Lower leg skin (tissue), 4 donors: ENCODE measurements around the gene ZNF862. TPM values are rescaled to one million over a fixed set of nuclear protein-coding genes. Genes with fewer than 3 reads are reported as not detected.

Source experiments
- DNase-seq, 2 donors: peaks; one replicate each; pipeline ENCODE4 v3.0.0-alpha.2; 2019; ENCODE audit warnings: low spot score in 2 of 2
- H3K4me3 ChIP-seq: fragments of 200-600 bp; sonication (generic); 2 replicates; pipeline ENCODE4 v1.5.1; 2017; ENCODE audit warnings: mild to moderate bottlenecking, low read depth; ENCODE audit not compliant: poor library complexity, severe bottlenecking
- CTCF ChIP-seq, 3 donors: fragments of 450-650 bp; IDR thresholded peaks; one replicate each; pipeline ENCODE4 v1.5.1; 2016; ENCODE audit warnings: antibody characterized with exemption in 3 of 3, mild to moderate bottlenecking in 3 of 3, moderate library complexity in 2 of 3
- POLR2A ChIP-seq, 2 donors: fragments of 450-650 bp; IDR thresholded peaks; one replicate each; pipeline ENCODE4 v1.6.1; 2016 to 2017; ENCODE audit warnings: antibody characterized with exemption in 2 of 2, mild to moderate bottlenecking in 1 of 2, moderate library complexity in 1 of 2
- WGBS, 2 donors: methylation state at CpG; one replicate each; pipeline ENCODE4 v1.1.5; 2018; 5-methylcytosine and 5-hydroxymethylcytosine counted together
- intact Hi-C: fragments of 100-400 bp; cut with DNase I; formaldehyde crosslinking; loops from one replicate; pipeline ENCODE4 v1.15.0; 2023; ENCODE audit warnings: low total_unique reads
- total RNA-seq, 4 donors: library from RNA; depleted of rRNA; stranded (reverse); fragments of >200 nt; gene quantifications; one replicate each; pipeline ENCODE4 v1.1.0, GENCODE V29; 2016

The ZNF862 gene
- total RNA-seq, 4 donors from 2014 or later: 12.8 to 34.3 (median 22.3) TPM

GRCh38 chr7:149866779-149867447 lies 28.7 kb downstream of the ZNF862 start:
- DNase-seq: peak in 1 of 2 donors; percentile 81
- intact Hi-C loops: no loop called here
- no peak overlapping the region for H3K4me3 ChIP-seq
- 53 to 60% methylated on average over 11 of the region's 11 CpGs for WGBS, 2 donors
- TF ChIP-seq CTCF (IDR thresholded peaks at IDR 0.05): no peak
- no peak for TF ChIP-seq POLR2A (IDR thresholded peaks at IDR 0.05)

GRCh38 chr7:149867762-149868622 lies 29.8 kb downstream of the ZNF862 start:
- H3K4me3 ChIP-seq: no peak overlapping the region
- TF ChIP-seq POLR2A (IDR thresholded peaks at IDR 0.05): no peak
- TF ChIP-seq CTCF (IDR thresholded peaks at IDR 0.05): no peak
- WGBS, 2 donors: 86 to 92% methylated on average over 25 of the region's 25 CpGs
- peak in 1 of 2 donors; percentile 54 for DNase-seq
- intact Hi-C loops: loop anchor here (2.0 kb wide), 1 partner anchor 57 kb away; no protein-coding TSS in a partner anchor

GRCh38 chr7:149868623-149869290 lies 30.6 kb downstream of the ZNF862 start:
- H3K4me3 ChIP-seq: no peak overlapping the region
- TF ChIP-seq POLR2A (IDR thresholded peaks at IDR 0.05) (no peak), CTCF (IDR thresholded peaks at IDR 0.05) (no peak)
- intact Hi-C loops: loop anchor here (2.0 kb wide), 1 partner anchor 58 kb away; no protein-coding TSS in a partner anchor
- DNase-seq: peak in 1 of 2 donors; percentile 76
- WGBS, 2 donors: 61 to 64% methylated on average over 4 of the region's 7 CpGs

GRCh38 chr7:149869291-149869650 lies 31.1 kb downstream of the ZNF862 start:
- peak in 1 of 2 donors; percentile 42 for DNase-seq
- intact Hi-C loops: loop anchor here (2.0 kb wide), 1 partner anchor 58 kb away; no protein-coding TSS in a partner anchor
- no peak overlapping the region for H3K4me3 ChIP-seq
- 90 to 93% methylated on average over 5 of the region's 5 CpGs for WGBS, 2 donors
- TF ChIP-seq POLR2A (IDR thresholded peaks at IDR 0.05): no peak
- TF ChIP-seq CTCF (IDR thresholded peaks at IDR 0.05): no peak

GRCh38 chr7:149869867-149870266 lies 31.7 kb downstream of the ZNF862 start:
- TF ChIP-seq POLR2A (IDR thresholded peaks at IDR 0.05): no peak
- no peak for TF ChIP-seq CTCF (IDR thresholded peaks at IDR 0.05)
- intact Hi-C loops: loop anchor here (2.0 kb wide), 1 partner anchor 59 kb away; no protein-coding TSS in a partner anchor
- WGBS, 2 donors: 75 to 84% methylated on average over 6 of the region's 6 CpGs
- peak in 1 of 2 donors; percentile 72 for DNase-seq
- no peak overlapping the region for H3K4me3 ChIP-seq
